Astrocyte (in vitro differentiated cells and primary cell): ENCODE measurements around the gene PRSS23. TPM values are rescaled to one million over a fixed set of nuclear protein-coding genes. Genes with fewer than 3 reads are reported as not detected.
A peak's percentile ranks its signal among the peaks of the same experiment; 100 is the strongest.
"Not testable (repeated sequence)": the region's sequence is repeated elsewhere in the genome, so short reads cannot be mapped to it uniquely, and the experiment has no call there.

Experiments used
- DNase-seq: peaks from one replicate; pipeline ENCODE4 v3.0.0-alpha.2; 2010; ENCODE audit warnings: low read depth
- FAIRE-seq: peaks from 2 replicates; lab custom pipeline; 2011; peaks lifted over from hg19 to GRCh38; lab: Jason Lieb, UNC
- H2AFZ ChIP-seq: 2 replicates; pipeline ENCODE4 v1.6.0; 2012; ENCODE audit warnings: low read depth, low read length, inconsistent platforms
- H3K27ac ChIP-seq: 2 replicates; pipeline ENCODE4 v1.5.1; 2011; ENCODE audit warnings: low read depth, low read length, inconsistent platforms
- H3K27me3 ChIP-seq: 2 replicates; pipeline ENCODE4 v1.6.0; 2011; ENCODE audit warnings: low read length, inconsistent platforms; ENCODE audit not compliant: insufficient read depth
- H3K36me3 ChIP-seq: 2 replicates; pipeline ENCODE4 v1.5.1; 2011; ENCODE audit warnings: low read length, inconsistent platforms; ENCODE audit not compliant: insufficient read depth
- H3K4me1 ChIP-seq: 2 replicates; pipeline ENCODE4 v1.5.1; 2011; ENCODE audit warnings: low read length, inconsistent platforms; ENCODE audit not compliant: insufficient read depth
- H3K4me2 ChIP-seq: 2 replicates; pipeline ENCODE4 v1.6.0; 2012; ENCODE audit warnings: low read length, inconsistent platforms
- H3K4me3 ChIP-seq: 2 replicates; pipeline ENCODE4 v1.5.1; 2011; ENCODE audit warnings: low read depth, mild to moderate bottlenecking, low read length, inconsistent platforms; ENCODE audit not compliant: insufficient read depth
- H3K79me2 ChIP-seq: 2 replicates; pipeline ENCODE4 v1.6.0; 2012; ENCODE audit warnings: mild to moderate bottlenecking, low read length, inconsistent platforms; ENCODE audit not compliant: insufficient read depth
- H3K9ac ChIP-seq: 2 replicates; pipeline ENCODE4 v1.6.0; 2012; ENCODE audit warnings: mild to moderate bottlenecking, low read length, inconsistent platforms
- H3K9me3 ChIP-seq: 2 replicates; pipeline ENCODE4 v1.5.1; 2012; ENCODE audit warnings: low read depth, mild to moderate bottlenecking, low read length, inconsistent platforms; ENCODE audit not compliant: insufficient read depth
- H4K20me1 ChIP-seq: 2 replicates; pipeline ENCODE4 v1.6.0; 2012; ENCODE audit warnings: low read length, inconsistent platforms; ENCODE audit not compliant: insufficient read depth
- H3K27ac Mint-ChIP-seq: one replicate; pipeline ENCODE4 v1.8.0; 2021; ENCODE audit warnings: mild to moderate bottlenecking, mixed read lengths; ENCODE audit not compliant: unreplicated experiment
- H3K27me3 Mint-ChIP-seq: one replicate; pipeline ENCODE4 v1.8.0; 2021; ENCODE audit warnings: low read depth, mixed read lengths; ENCODE audit not compliant: unreplicated experiment
- H3K36me3 Mint-ChIP-seq: one replicate; pipeline ENCODE4 v1.8.0; 2021; ENCODE audit warnings: low read depth, mixed read lengths; ENCODE audit not compliant: unreplicated experiment
- H3K4me1 Mint-ChIP-seq: one replicate; pipeline ENCODE4 v1.8.0; 2021; ENCODE audit warnings: low read depth, mixed read lengths; ENCODE audit not compliant: unreplicated experiment
- H3K4me3 Mint-ChIP-seq: one replicate; pipeline ENCODE4 v1.8.0; 2021; ENCODE audit warnings: mild to moderate bottlenecking, moderate library complexity, mixed read lengths; ENCODE audit not compliant: unreplicated experiment
- H3K9me3 Mint-ChIP-seq: one replicate; pipeline ENCODE4 v1.8.0; 2021; ENCODE audit warnings: mild to moderate bottlenecking, mixed read lengths; ENCODE audit not compliant: unreplicated experiment
- CTCF ChIP-seq: IDR thresholded peaks from 2 replicates; pipeline ENCODE4 v1.5.1; 2011; ENCODE audit warnings: low read depth, mild to moderate bottlenecking, inconsistent platforms, low read length, moderate library complexity; ENCODE audit not compliant: insufficient read depth
- total RNA-seq: library from RNA; stranded (reverse); gene quantifications from 2 replicates; pipeline ENCODE4 v1.2.1, GENCODE V29; 2021

Gene PRSS23
- total RNA-seq, 1 donor from 2014 or later = 717 TPM

DNA sequence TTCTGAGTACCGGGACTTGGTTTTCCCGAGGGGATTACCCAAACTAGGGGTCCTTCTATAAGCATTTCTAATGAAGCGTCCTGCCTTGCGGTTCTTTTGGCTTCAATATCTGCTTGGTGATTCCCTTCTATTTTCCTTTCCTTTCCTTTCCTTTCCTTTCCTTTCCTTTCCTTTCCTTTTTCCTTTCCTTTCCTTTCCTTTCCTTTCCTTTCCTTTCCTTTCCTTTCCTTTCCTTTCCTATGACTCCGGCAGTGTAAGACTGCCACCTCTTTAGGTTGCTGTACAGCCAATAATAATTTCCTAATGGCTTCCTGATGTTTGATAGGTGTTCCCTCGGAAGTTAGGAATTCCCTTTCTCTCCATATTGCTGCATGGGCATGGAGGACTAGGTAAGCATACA, 34.0 kb downstream of the PRSS23 start:
- H3K27me3 ChIP-seq, H3K4me3 Mint-ChIP-seq, H3K27me3 Mint-ChIP-seq, H3K4me1 ChIP-seq, H3K9me3 ChIP-seq, H3K27ac ChIP-seq, H3K4me2 ChIP-seq, H3K9ac ChIP-seq, H4K20me1 ChIP-seq, H3K9me3 Mint-ChIP-seq, H3K36me3 ChIP-seq, DNase-seq, H3K4me3 ChIP-seq, FAIRE-seq, H3K4me1 Mint-ChIP-seq, H2AFZ ChIP-seq: not testable (repeated sequence)
- peaks cover 14% of the 10 kb centered on the region for H3K79me2 ChIP-seq
- H3K27ac Mint-ChIP-seq = peak overlapping the region; percentile 47
- H3K36me3 Mint-ChIP-seq = peaks cover 49% of the 10 kb centered on the region

DNA sequence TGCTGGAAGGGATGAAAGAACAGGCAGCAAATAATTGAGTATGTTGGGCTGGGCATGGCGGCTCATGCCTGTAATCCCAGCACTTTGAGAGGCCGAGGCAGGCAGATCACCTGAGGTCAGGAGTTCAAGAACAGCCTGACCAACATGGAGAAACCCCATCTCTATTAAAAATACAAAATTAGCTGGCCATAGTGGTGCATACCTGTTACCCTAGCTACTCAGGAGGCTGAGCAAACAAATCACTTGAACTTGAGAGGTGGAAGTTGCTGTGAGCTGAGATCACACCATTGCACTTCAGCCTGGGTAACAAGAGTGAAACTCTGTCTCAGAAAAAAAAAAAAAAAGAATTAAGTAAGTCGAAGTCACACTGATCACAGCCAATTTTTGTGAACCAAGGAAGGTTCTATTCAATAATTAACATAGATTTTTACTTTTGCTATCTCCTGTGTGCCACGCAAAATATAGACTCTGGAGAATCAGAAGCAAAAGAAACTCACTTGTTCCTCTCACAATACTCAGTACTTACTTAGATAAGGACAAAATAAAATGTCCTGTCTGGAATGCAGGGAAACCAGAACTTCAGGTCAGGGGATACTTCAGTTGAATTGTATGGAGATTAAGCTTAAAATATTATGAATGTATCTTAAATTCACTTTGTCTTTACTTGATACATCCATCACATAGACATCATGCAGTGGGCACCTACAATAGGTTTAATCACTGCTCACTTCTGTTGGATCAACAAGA, 44.6 kb downstream of the PRSS23 start:
- H3K36me3 ChIP-seq, H2AFZ ChIP-seq, H3K4me1 Mint-ChIP-seq, H3K27me3 ChIP-seq, H3K4me3 ChIP-seq, H3K27ac Mint-ChIP-seq, H3K27me3 Mint-ChIP-seq, H3K79me2 ChIP-seq, DNase-seq, H3K4me3 Mint-ChIP-seq, H3K4me1 ChIP-seq, H3K4me2 ChIP-seq, FAIRE-seq, H3K9me3 ChIP-seq, H3K9ac ChIP-seq, H3K27ac ChIP-seq, H4K20me1 ChIP-seq: not testable (repeated sequence)
- Mint-ChIP-seq H3K36me3 (peaks cover 37% of the 10 kb centered on the region), H3K9me3 (peaks cover 13% of the 10 kb centered on the region)

GRCh38 chr11:86848132-86848531, 47.8 kb downstream of the PRSS23 start:
- Histone ChIP-seq H4K20me1 (no peaks in the 10 kb centered on the region), H3K4me3 (no peak overlapping the region), H2AFZ (no peak overlapping the region), H3K4me1 (no peaks in the 10 kb centered on the region), H3K27ac (no peak overlapping the region), H3K9me3 (no peaks in the 10 kb centered on the region), H3K4me2 (no peak overlapping the region), H3K27me3 (no peaks in the 10 kb centered on the region), H3K36me3 (no peaks in the 10 kb centered on the region), H3K9ac (no peak overlapping the region), H3K79me2 (no peaks in the 10 kb centered on the region)
- Mint-ChIP-seq H3K9me3 (no peaks in the 10 kb centered on the region), H3K4me3 (no peak overlapping the region), H3K27me3 (no peaks in the 10 kb centered on the region), H3K27ac (no peak overlapping the region), H3K36me3 (peaks cover 34% of the 10 kb centered on the region), H3K4me1 (peaks cover 2% of the 10 kb centered on the region)
- FAIRE-seq (no peak), DNase-seq (no peak)
- no peak for TF ChIP-seq CTCF
